ENCODE measurements around the gene MCM7. TPM values are rescaled to one million over a fixed set of nuclear protein-coding genes. Genes with fewer than 3 reads are reported as not detected.

Gene MCM7
- total RNA-seq, 1 experiment from 2014 or later = 240 TPM

GRCh38 chr7:100120733-100121036 is 19.5 kb upstream of the MCM7 start:
- DNase-seq = no peak
- ChIA-PET CTCF (no interaction called here), POLR2A (no interaction called here)
- H3K4me1 Mint-ChIP-seq (ENCODE audit: low read depth, unreplicated experiment) = peaks cover 32% of the 10 kb centered on the region
- H3K4me3 Mint-ChIP-seq (ENCODE audit: unreplicated experiment) = peak overlapping the region; percentile 100
- Histone ChIP-seq H3K4me1 (peaks cover 20% of the 10 kb centered on the region), H3K36me3 (ENCODE audit: control insufficient read depth, insufficient read depth, low read length) (no peaks in the 10 kb centered on the region), H3K4me3 (ENCODE audit: low read depth, low read length) (no peak overlapping the region), H3K9me3 (no peaks in the 10 kb centered on the region), H3K27me3 (replicated peaks; ENCODE audit: control insufficient read depth, insufficient read depth, low read length) (no peaks in the 10 kb centered on the region)
- peaks cover 9% of the 10 kb centered on the region for H3K9me3 Mint-ChIP-seq (ENCODE audit: unreplicated experiment)
- BruUV-seq (replicated peaks) = no TSS peak
- H3K27ac Mint-ChIP-seq (ENCODE audit: unreplicated experiment) = no peak overlapping the region
- no peak for TF ChIP-seq CTCF (IDR thresholded peaks at IDR 0.05; ENCODE audit: insufficient read depth in 1 of 2, low read depth in 1 of 2, low read length in 1 of 2, severe bottlenecking in 1 of 2, unreplicated experiment in 1 of 2)
- intact Hi-C loops (cut with micrococcal nuclease; ENCODE audit: unreplicated experiment) = no loop called here
- no peaks in the 10 kb centered on the region for H3K27me3 Mint-ChIP-seq (ENCODE audit: insufficient read depth, unreplicated experiment)
- peaks cover 25% of the 10 kb centered on the region for H3K36me3 Mint-ChIP-seq (ENCODE audit: insufficient read depth, unreplicated experiment)

- H3K27me3 Mint-ChIP-seq (ENCODE audit: insufficient read depth, unreplicated experiment) = no peaks in the 10 kb centered on the region
- TSS peak; percentile 83 for BruUV-seq (replicated peaks)
- H3K9me3 ChIP-seq = no peaks in the 10 kb centered on the region
- H3K4me3 ChIP-seq (ENCODE audit: low read depth, low read length) = peak overlapping the region; percentile 65
- DNase-seq = peak; percentile 65 to 74
- no peak for TF ChIP-seq CTCF (IDR thresholded peaks at IDR 0.05; ENCODE audit: insufficient read depth in 1 of 2, low read depth in 1 of 2, low read length in 1 of 2, severe bottlenecking in 1 of 2, unreplicated experiment in 1 of 2)
- CTCF ChIA-PET = no interaction called here
- H3K4me1 Mint-ChIP-seq (ENCODE audit: low read depth, unreplicated experiment) = peaks cover 27% of the 10 kb centered on the region
- H3K4me3 Mint-ChIP-seq (ENCODE audit: unreplicated experiment) = peak overlapping the region; percentile 100
- H3K36me3 Mint-ChIP-seq (ENCODE audit: insufficient read depth, unreplicated experiment) = peaks cover 26% of the 10 kb centered on the region
- peaks cover 9% of the 10 kb centered on the region for H3K9me3 Mint-ChIP-seq (ENCODE audit: unreplicated experiment)
- intact Hi-C loops (cut with micrococcal nuclease; ENCODE audit: unreplicated experiment) = loop anchor here (1.0 kb wide), 1 partner anchor 7 kb away; no protein-coding TSS in a partner anchor
- POLR2A ChIA-PET = no interaction called here
- H3K27ac Mint-ChIP-seq (ENCODE audit: unreplicated experiment) = peak overlapping the region; percentile 100
- H3K4me1 ChIP-seq = peaks cover 15% of the 10 kb centered on the region
- H3K36me3 ChIP-seq (ENCODE audit: control insufficient read depth, insufficient read depth, low read length) = no peaks in the 10 kb centered on the region
- H3K27me3 ChIP-seq (replicated peaks; ENCODE audit: control insufficient read depth, insufficient read depth, low read length) = no peaks in the 10 kb centered on the region
These were observed 19.0 kb upstream of the MCM7 start for GRCh38 chr7:100119970-100120732.

DNA sequence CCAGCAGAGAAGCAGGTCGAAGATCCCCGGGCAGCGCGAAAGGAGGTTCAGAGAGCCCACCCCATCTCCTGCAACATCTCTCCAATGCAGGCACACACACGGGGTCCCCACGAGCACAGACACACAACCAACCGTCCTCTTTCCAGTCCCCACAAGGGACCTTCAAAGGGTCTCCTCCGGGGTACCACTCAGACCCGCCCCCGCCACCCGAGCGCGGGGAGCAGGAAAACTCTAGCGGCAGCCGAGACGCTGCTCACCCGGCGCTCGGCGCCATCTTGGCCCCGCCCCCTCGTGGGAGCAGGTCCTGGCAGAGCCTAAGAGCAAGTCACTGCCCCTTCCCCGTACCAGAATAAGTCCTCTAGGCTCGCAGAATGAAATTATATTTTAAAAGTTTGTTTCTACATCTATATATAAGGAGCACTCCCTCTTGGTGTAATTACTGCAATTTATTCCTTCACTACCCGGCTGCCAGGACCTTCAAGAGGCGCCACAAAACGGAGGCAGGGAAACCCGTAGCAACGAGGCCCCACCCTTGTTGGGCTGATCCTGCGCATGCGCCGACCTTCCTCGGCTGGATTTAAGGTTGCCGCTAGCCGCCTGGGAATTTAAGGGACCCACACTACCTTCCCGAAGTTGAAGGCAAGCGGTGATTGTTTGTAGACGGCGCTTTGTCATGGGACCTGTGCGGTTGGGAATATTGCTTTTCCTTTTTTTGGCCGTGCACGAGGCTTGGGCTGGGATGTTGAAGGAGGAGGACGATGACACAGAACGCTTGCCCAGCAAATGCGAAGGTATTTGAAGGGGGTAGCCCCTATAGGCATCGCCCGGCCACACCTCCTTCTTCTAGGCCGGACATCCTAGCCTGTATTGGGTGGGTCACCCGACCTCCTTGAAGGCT is 18.1 kb upstream of the MCM7 start, which contains the start of the genes CNPY4 and TAF6:
Gene CNPY4 (plus strand): TSS at position 563 of the 898 bp plus-strand sequence. CDS start 111 bp downstream, at position 674.
Gene TAF6 (minus strand): TSS at position 287 of the 898 bp plus-strand sequence. CDS start 5,149 bp downstream, outside the sequence.
- Mint-ChIP-seq H3K27me3 (ENCODE audit: insufficient read depth, unreplicated experiment) (no peaks in the 10 kb centered on the region), H3K4me3 (ENCODE audit: unreplicated experiment) (peak within 1 kb of the TSS; percentile 100), H3K4me1 (ENCODE audit: low read depth, unreplicated experiment) (peaks cover 21% of the 10 kb centered on the region), H3K9me3 (ENCODE audit: unreplicated experiment) (peaks cover 9% of the 10 kb centered on the region), H3K36me3 (ENCODE audit: insufficient read depth, unreplicated experiment) (peaks cover 29% of the 10 kb centered on the region), H3K27ac (ENCODE audit: unreplicated experiment) (peak within 1 kb of the TSS; percentile 100)
- DNase-seq = peak; percentile 95 to 96
- TF ChIP-seq CTCF (IDR thresholded peaks at IDR 0.05; ENCODE audit: insufficient read depth in 1 of 2, low read depth in 1 of 2, low read length in 1 of 2, severe bottlenecking in 1 of 2, unreplicated experiment in 1 of 2) = no peak
- Histone ChIP-seq H3K27me3 (replicated peaks; ENCODE audit: control insufficient read depth, insufficient read depth, low read length) (no peaks in the 10 kb centered on the region), H3K36me3 (ENCODE audit: control insufficient read depth, insufficient read depth, low read length) (no peaks in the 10 kb centered on the region), H3K4me1 (peaks cover 10% of the 10 kb centered on the region), H3K9me3 (no peaks in the 10 kb centered on the region), H3K4me3 (ENCODE audit: low read depth, low read length) (peak within 1 kb of the TSS; percentile 65)
- intact Hi-C loops (cut with micrococcal nuclease; ENCODE audit: unreplicated experiment) = loop anchor here (1.0 kb wide), 1 partner anchor 8 kb away; no protein-coding TSS in a partner anchor
- no TSS peak for BruUV-seq (replicated peaks)
- CTCF ChIA-PET = no interaction called here
- POLR2A ChIA-PET = no interaction called here
